GM21576 (cell line): ENCODE data around the gene ATP5F1D.

Experiments used
- ATAC-seq: cut with Tn5 transposase; IDR thresholded peaks from one replicate; pipeline ENCODE4 v1.9.1; 2021; ENCODE audit warnings: mild to moderate bottlenecking, moderate library complexity; ENCODE audit not compliant: unreplicated experiment

ATP5F1D gene

DNA sequence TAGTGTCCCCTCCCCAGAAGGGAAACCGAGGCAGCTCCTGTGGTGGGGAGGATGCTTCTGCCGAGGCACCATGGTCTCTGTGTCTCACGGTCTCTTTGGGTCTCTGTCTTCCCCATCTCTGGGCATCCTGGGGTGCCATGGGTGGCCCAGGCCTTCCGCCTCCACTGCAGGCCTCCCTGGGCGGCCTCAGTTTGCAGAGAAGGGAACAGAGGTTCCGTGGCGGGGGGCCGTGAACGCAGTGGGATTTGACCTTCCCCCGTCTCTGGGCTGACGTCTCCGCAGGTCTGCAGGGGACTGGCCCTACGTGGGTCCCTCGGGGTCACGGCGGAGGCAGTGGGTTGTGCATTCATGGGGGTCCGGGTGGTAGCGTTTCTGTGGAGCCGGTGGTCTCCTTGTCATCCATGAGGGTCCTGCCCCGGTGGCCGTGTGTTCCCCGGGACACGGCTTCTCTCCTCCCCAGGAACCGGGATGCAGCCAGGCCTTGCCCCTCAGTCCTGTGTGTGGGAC lies 48.7 kb downstream of the ATP5F1D start:
- no peak for ATAC-seq

DNA sequence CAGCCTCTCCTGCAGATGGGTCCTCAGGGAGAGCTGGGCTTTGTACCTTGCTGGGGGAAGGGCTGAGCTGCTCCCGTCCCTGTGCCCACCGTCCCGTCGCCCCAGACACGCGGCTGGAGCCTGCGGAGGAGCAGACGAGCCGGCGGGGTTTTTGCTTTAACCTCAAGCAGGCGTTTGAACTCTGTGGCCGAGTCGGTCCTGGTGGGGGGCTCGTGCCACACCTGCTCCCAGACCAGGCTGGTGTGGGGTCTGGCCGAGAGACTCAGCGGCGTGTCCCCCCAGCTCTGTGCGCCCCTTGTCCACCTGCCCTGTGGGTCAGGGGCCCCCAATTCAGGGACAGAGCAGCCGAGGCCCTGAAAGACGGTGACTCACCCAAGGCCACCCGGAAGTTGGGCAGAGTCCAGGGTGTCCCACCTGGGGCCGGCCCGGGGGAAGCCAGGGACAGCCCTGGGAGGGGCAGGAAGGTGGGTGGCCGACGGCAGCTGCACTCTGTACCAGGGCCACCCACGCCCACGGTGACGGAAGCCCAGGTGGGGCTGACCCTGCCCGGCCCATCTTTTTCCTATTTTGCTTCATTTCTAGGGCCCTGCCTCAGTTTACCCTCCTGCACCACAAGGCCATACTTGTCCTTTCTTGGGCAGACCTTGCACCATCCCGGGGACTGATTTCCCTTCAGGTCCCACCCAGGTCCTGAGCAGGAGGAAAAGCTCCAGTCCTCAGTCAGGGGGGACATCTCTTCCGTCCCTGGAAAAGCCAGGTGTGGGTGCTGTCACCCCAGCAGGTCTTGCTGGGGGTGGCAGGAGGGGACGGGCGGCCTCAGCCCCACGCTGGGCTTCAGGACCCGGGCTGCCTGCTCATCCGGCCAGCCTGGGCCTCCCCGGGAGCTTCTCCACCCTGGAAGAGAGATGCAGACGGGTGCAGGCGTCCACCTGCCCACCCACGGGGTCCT lies 49.4 kb downstream of the ATP5F1D start:
- ATAC-seq = no peak

DNA sequence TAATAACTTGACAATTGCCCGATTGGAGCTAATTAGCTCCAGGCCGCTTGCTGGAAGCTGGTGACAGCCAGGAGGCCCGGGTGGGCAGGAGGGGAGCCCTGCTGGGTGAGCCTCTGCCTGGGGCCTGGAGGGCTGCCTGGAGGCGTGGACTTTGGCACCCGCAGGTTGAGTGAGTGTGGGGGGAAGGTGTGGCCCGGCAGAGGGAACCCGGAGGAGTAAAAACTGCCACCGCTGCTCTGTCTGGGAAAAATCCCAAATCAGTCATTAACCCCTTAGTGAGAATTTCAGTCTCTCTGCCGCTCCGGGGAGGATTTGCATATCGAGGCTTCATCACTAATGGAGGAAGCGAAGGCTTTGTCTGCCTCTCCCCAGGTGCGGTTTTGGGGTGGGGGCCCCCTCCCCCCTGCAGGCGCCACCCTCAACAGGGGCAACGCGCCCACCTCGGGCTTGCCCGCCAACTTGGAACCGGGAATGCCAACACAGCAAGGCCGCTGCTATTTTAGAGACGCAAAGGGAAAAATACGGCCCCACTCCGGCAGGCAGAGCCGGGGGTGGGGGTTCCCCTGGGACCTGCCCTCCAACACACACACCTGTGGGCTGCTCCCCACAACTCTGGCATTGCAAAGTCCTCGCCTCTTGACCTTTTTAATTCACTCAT lies 50.3 kb downstream of the ATP5F1D start:
- ATAC-seq = no peak

DNA sequence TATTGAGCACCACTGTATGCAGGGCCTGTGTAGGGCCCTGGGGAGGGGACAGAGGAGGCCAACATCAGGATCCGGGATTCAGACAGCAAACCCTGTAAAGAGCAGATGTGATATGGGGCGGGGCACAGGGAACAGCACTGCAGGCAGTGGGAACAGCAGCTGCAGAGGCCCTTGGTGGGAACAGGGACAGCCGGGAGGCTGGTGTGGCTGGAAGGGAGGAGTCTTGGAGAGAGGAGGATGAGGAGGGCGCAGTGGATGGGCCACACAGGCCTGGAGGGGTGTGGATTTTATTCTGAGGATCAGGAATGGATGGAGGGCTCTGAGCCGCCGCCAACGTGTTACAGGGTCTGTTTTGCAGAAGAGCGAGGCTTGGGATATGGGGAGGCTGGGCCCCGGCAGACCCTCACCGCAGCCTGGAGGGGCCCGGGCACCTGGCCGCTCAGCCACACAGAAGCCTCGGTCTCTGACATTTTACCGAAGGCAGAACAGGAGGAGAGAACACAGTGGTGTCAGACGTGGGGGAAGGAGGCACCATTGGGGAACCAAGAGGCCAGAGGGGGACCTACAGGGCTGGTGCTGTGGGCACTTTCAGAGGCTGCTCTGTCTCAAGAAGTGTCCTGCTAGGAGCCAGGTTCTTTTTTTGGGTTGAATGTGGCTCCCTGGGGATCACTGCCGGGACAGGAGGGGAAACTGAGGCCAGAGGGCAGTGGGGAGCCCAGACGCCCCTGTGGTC lies 51.0 kb downstream of the ATP5F1D start:
- ATAC-seq = no peak

DNA sequence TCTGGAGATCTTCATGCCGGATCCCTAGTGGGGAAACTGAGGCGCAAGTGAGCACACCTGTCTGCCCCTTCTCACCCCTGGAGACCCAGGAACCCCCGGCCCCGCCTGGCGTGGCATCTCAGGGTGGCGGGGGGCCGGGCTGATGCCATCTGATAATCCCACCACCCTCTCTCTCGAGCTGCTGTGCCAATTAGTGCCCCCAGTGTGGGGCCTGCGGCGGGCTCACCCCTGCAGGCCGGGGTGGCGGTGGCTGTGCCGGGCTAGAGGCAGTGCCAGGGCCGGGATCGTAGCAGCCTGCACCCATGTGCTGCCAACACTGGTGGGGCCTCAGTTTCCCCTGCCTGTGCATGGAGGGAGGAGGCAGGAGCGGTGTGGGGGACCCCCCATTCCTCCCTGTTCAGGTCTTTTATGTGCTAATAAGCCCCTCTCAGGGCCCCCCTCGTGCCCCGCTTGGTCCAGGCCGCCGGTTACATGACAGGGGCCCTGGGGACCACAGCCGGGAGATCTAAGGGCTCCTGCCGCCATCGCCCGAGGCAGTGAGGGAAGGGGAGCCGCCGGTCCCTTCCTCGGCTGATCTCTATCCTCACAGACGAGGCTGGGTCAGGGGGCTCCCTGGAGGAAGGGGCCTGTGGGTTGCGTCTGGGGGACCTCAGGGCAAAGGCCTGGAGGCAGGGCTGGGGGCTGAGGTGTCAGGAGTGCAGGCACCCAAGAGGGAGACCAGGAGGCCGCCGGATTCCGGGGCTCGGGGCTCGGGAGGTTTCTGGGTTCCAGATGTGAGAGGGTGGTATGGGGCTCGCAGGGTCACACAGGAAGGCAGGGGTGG lies 52.4 kb downstream of the ATP5F1D start:
- ATAC-seq = no peak
